Activated CD4-positive, alpha-beta memory T cell treated with anti-CD3 and anti-CD28 coated beads for 36 hours (primary cell): ENCODE measurements around the gene ATP13A3. TPM values are rescaled to one million over a fixed set of nuclear protein-coding genes. Genes with fewer than 3 reads are reported as not detected.

Experiments used
- CTCF ChIA-PET: fragments of 350-600 bp; sonication (Branson Sonifier 250); formaldehyde crosslinking; loops from one replicate; lab custom pipeline; 2021; ENCODE audit warnings: antibody characterized with exemption, inconsistent platforms; lab: Charles Lee
- POLR2A ChIA-PET: fragments of 350-600 bp; sonication (Branson Sonifier 250); formaldehyde crosslinking; loops from one replicate; lab custom pipeline; 2021; ENCODE audit warnings: antibody characterized with exemption; lab: Charles Lee
- DNase-seq: peaks from one replicate; pipeline ENCODE4 v3.0.0-alpha.2; 2020
- H3K27ac Mint-ChIP-seq: one replicate; pipeline ENCODE4 v1.8.0; 2021; ENCODE audit warnings: mixed read lengths
- H3K27me3 Mint-ChIP-seq: one replicate; pipeline ENCODE4 v1.8.0; 2021; ENCODE audit warnings: mixed read lengths
- H3K36me3 Mint-ChIP-seq: one replicate; pipeline ENCODE4 v1.8.0; 2021; ENCODE audit warnings: mixed read lengths
- H3K4me1 Mint-ChIP-seq: one replicate; pipeline ENCODE4 v1.8.0; 2021; ENCODE audit warnings: low read depth, mixed read lengths
- H3K4me3 Mint-ChIP-seq: one replicate; pipeline ENCODE4 v1.8.0; 2021; ENCODE audit warnings: mild to moderate bottlenecking, mixed read lengths
- H3K9me3 Mint-ChIP-seq: one replicate; pipeline ENCODE4 v1.8.0; 2021; ENCODE audit warnings: mixed read lengths
- intact Hi-C: fragments of 100-400 bp; cut with micrococcal nuclease; formaldehyde crosslinking; loops from one replicate; pipeline ENCODE4 v1.15.1; 2023
- total RNA-seq, 2 experiments: library from RNA; stranded (reverse); gene quantifications; one replicate each; pipeline ENCODE4 v1.2.3, GENCODE V29; 2021

ATP13A3 gene
- total RNA-seq, 2 experiments from 2014 or later, result 136 to 145 TPM

DNA sequence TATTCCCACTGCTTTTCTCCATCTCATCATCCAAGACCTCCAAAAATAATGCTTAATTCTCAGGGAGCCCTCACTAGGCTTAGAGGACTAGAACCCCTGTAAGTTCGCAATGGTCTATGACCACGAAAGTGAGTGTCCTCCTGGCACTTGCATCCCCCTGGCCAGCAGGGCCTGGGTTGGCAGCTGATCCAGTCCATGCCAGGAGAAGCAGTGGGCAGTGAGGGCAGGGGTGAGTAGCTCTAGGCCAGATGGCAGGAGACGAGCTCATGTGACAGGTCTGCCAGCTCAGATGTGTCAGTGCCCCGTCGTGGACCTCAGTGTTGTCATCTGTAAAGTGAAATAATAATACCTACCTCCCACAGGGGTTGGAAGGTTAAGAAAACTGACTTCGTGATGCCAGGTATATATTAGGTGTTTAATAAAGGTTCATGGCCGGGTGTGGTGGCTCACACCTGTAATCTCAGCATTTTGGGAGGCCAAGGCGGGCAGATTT is 98.8 kb downstream of the ATP13A3 start:
- ChIA-PET POLR2A (no interaction called here), CTCF (interaction anchor here (0.6 to 1.0 kb wide), 2 partner anchors 9 to 56 kb away, joined by 3 read pairs; no protein-coding TSS in a partner anchor)
- Mint-ChIP-seq H3K4me1 (no peaks in the 10 kb centered on the region), H3K9me3 (peaks cover 7% of the 10 kb centered on the region), H3K27ac (no peak overlapping the region), H3K27me3 (peaks cover 9% of the 10 kb centered on the region), H3K36me3 (peaks cover 2% of the 10 kb centered on the region), H3K4me3 (no peak overlapping the region)
- DNase-seq, result no peak
- intact Hi-C loops, result no loop called here

DNA sequence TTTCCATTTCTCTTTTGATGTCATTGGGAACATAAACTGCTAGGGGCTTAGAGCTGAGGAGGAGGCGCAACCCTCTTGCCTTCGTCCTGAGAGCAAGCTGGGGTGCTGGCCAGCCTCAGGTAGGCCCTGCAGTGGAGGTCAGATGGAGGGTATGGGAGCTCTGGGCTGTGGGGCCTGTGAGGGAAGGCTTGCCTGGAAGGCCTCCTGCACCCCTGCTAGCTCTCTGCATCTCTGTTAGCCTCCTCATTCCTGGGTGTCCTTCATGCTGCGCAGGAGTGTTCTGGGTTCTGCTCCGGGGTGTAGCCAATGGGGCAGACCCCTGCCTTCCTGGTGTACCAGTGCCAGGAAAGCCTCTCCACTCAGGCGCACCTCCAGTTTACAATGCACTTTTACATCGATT is 99.5 kb downstream of the ATP13A3 start:
- Mint-ChIP-seq H3K36me3 (peaks cover 2% of the 10 kb centered on the region), H3K27me3 (peaks cover 6% of the 10 kb centered on the region), H3K4me3 (no peak overlapping the region), H3K4me1 (no peaks in the 10 kb centered on the region), H3K27ac (no peak overlapping the region), H3K9me3 (peaks cover 7% of the 10 kb centered on the region)
- no peak for DNase-seq
- POLR2A ChIA-PET, result no interaction called here
- CTCF ChIA-PET, result interaction anchor here (1.0 to 2.2 kb wide), 2 partner anchors 9 to 53 kb away, joined by 3 to 6 read pairs; no protein-coding TSS in a partner anchor
- intact Hi-C loops, result no loop called here

DNA sequence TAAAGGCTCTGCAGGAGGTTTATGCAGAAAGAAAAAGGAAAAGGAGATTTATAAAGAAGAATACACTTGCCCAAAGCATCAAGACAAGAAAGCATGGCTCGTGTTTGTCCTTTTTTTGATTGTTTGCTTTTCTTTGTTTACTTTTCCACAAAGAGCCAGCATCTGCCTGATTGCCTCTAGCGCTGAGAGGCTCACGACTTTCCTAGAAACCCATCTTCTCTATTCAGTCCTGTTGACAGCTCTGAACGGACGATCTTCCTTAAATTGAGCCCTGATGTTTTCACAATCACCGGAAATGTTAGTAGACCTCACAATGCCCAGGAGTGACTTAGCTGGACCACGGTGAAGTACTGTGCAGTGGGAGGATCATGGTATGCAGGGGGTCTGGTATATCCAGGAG is 100.2 kb downstream of the ATP13A3 start:
- Mint-ChIP-seq H3K4me1 (no peaks in the 10 kb centered on the region), H3K4me3 (no peak overlapping the region), H3K27me3 (peaks cover 6% of the 10 kb centered on the region), H3K36me3 (peaks cover 2% of the 10 kb centered on the region), H3K9me3 (peaks cover 7% of the 10 kb centered on the region), H3K27ac (no peak overlapping the region)
- ChIA-PET CTCF (interaction anchor here (1.3 to 2.2 kb wide), 2 partner anchors 12 to 53 kb away, joined by 3 to 6 read pairs; no protein-coding TSS in a partner anchor), POLR2A (no interaction called here)
- no peak for DNase-seq
- intact Hi-C loops, result no loop called here

DNA sequence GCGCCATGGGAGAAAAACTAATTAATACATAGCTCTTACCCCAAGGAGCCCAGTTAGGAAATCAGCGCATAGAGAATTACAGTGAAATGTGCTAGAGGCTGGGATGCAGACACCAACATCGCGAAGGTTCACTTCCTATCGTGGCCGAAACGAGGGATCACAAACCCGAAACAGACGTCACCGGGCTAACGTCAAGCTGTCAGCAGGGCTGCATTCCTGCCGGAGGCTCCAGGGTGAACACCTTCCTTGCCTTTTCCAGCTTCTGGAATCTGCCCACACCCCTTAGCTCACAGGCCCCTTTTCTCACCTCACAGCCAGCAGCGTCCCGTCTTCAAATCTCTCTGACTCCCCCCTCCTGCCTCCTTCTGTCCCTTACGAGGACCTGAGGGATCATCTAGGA is 100.7 kb downstream of the ATP13A3 start:
- H3K9me3 Mint-ChIP-seq, result peaks cover 7% of the 10 kb centered on the region
- intact Hi-C loops, result no loop called here

DNA sequence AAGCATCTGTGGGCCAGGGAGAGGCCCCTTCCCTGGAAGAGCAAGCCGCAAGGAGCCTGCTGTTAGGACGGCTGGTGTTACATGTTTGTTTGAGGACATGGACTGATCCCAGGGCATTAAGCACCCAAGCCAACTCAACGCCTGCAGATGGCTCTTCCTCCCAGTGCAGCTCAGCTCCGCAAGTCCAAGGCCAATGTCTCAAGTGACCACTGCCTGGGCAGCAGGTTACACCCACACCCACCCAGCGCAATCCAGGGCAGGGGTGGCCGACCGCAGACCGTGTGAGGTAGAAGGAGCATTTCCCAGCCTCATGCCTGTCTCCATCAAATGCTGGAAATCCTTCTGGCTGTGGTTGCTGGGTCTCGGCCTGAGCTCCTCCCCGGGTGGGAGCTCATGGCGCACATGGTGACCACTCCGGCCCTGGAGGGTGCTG is 102.2 kb downstream of the ATP13A3 start:
- intact Hi-C loops, result no loop called here
- no peak for DNase-seq
- H3K27me3 Mint-ChIP-seq, result peaks cover 3% of the 10 kb centered on the region
- H3K4me3 Mint-ChIP-seq, result no peak overlapping the region
- H3K9me3 Mint-ChIP-seq, result no peaks in the 10 kb centered on the region
- ChIA-PET CTCF (interaction anchor here (1.2 kb wide), 1 partner anchor 41 kb away, joined by 7 read pairs; no protein-coding TSS in a partner anchor), POLR2A (no interaction called here)
- H3K36me3 Mint-ChIP-seq, result peaks cover 2% of the 10 kb centered on the region
- H3K27ac Mint-ChIP-seq, result no peak overlapping the region
- no peaks in the 10 kb centered on the region for H3K4me1 Mint-ChIP-seq

More for the DNA sequence above, 100.7 kb downstream of the ATP13A3 start:
- DNase-seq, result no peak
- ChIA-PET POLR2A (no interaction called here), CTCF (interaction anchor here (1.0 to 2.2 kb wide), 3 partner anchors 11 to 52 kb away, joined by 3 to 6 read pairs (median 3); no protein-coding TSS in a partner anchor)
- no peak overlapping the region for H3K27ac Mint-ChIP-seq
- peaks cover 6% of the 10 kb centered on the region for H3K27me3 Mint-ChIP-seq
- no peaks in the 10 kb centered on the region for H3K4me1 Mint-ChIP-seq
- no peak overlapping the region for H3K4me3 Mint-ChIP-seq
- H3K36me3 Mint-ChIP-seq, result peaks cover 2% of the 10 kb centered on the region

DNA sequence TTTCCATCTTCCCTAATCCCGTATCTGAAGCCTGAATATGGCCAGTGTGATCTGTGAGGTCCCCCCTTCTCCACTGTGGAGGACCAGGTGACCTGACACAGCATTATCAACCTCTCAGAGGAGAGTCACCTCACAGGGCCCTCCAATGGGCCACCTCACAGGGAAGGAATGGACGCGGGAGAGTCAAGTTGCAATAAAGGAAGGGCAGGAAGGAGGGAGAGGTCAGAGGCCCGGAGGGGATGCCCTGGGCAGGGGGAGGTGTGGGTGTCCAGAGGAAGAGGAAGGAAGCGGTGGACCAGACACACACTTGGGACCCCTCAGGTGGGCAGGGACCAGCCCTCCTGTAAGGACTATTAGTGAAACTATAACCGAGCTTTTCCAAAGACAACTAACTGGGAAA is 102.6 kb downstream of the ATP13A3 start:
- POLR2A ChIA-PET, result no interaction called here
- Mint-ChIP-seq H3K4me3 (no peak overlapping the region), H3K27ac (no peak overlapping the region), H3K27me3 (peaks cover 3% of the 10 kb centered on the region), H3K9me3 (no peaks in the 10 kb centered on the region), H3K4me1 (no peaks in the 10 kb centered on the region), H3K36me3 (no peaks in the 10 kb centered on the region)
- no peak for DNase-seq
- CTCF ChIA-PET, result interaction anchor here (1.2 kb wide), 1 partner anchor 40 kb away, joined by 7 read pairs; no protein-coding TSS in a partner anchor
- intact Hi-C loops, result no loop called here

DNA sequence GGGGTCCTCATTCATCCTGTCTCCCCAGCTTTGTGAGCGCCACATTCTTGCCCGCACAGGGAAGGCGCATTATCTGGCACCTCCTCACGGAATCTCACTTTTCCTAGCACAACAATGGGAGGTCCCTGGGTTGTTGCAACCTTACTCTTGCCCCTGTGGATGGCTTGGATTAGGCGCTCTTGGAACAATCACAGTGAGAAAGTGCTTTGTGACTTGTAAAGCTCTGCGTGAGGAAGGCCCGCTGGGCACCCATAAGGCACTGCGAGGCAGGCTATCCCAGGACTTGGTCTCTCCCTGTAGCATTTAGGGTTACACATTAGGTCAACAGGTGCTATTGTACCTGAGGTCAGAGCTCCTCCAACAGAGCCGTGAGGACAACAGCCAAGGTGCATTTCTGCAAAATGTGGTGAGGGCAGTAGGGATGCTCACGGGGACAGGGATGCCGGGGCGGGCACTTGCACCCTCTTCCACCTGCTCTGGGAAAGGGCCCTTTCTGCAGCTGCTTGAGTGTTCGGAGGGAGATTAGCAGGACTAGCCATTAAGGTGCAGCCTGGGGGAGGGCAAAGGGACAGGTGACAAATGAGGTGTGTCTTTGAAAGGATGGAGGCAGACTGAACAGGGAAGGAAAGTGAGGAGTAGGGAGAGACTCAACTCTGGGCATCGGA is 103.4 kb downstream of the ATP13A3 start:
- H3K27ac Mint-ChIP-seq, result no peak overlapping the region
- H3K4me1 Mint-ChIP-seq, result no peaks in the 10 kb centered on the region
- ChIA-PET CTCF (no interaction called here), POLR2A (no interaction called here)
- H3K4me3 Mint-ChIP-seq, result no peak overlapping the region
- peaks cover 7% of the 10 kb centered on the region for H3K27me3 Mint-ChIP-seq
- intact Hi-C loops, result no loop called here
- H3K9me3 Mint-ChIP-seq, result no peaks in the 10 kb centered on the region
- no peaks in the 10 kb centered on the region for H3K36me3 Mint-ChIP-seq
- no peak for DNase-seq

DNA sequence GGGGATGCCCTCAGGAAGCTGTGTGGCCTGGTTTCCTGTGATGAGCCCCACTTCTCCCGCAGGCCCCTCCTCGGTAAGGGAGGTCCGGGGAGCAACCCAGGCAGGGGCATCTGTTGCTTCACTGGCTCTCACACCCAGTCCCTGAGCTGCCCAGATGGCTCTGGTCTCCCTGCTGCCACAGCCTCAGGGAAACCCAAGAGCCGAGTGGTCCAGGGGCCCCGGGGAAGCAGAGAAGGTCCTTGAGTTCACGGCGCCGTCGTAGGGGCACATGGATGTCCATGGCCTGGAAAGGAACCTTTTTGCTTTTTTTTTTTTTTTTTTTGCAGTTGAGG is 103.9 kb downstream of the ATP13A3 start:
- Mint-ChIP-seq H3K4me3 (no peak overlapping the region), H3K4me1 (no peaks in the 10 kb centered on the region), H3K9me3 (no peaks in the 10 kb centered on the region), H3K36me3 (no peaks in the 10 kb centered on the region), H3K27me3 (peaks cover 9% of the 10 kb centered on the region), H3K27ac (no peak overlapping the region)
- POLR2A ChIA-PET, result no interaction called here
- intact Hi-C loops, result no loop called here
- no peak for DNase-seq
- CTCF ChIA-PET, result no interaction called here

DNA sequence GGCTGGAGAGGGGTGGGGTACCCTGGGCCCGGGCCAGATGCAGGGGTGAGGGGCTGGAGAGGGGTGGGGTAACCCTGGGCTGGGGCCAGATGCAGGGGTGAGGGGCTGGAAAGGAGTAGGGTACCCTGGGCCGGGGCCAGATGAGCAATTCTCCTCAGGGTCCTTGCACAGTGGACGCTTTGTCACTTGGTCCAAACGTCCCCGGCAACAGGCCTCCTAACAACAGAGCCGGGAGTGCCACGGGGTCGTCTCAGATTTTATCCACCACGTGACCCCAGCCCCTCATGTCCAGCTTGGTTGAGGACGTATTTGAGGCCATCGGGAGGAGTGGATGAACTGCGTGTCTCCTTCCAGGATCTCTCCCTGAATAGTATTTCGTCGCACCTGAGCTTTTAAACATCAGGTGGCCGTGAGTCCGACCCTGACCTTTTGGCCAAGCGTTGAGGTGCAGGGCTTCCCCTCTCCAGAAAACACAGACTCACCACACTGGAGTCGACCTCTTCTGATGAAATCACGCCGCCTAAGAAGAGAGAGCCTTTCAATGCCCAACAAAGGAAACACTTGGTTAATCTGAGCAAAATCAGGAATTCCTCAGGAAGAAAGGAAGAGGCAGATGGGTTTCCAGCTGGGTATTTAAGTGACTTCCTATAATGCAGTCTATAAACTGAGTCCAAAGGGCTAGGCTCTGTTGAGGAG is 104.5 kb downstream of the ATP13A3 start:
- H3K27me3 Mint-ChIP-seq, result peaks cover 7% of the 10 kb centered on the region
- intact Hi-C loops, result no loop called here
- no peaks in the 10 kb centered on the region for H3K4me1 Mint-ChIP-seq
- no peaks in the 10 kb centered on the region for H3K36me3 Mint-ChIP-seq
- CTCF ChIA-PET, result no interaction called here
- DNase-seq, result no peak
- H3K27ac Mint-ChIP-seq, result no peak overlapping the region
- POLR2A ChIA-PET, result no interaction called here
- H3K9me3 Mint-ChIP-seq, result no peaks in the 10 kb centered on the region
- no peak overlapping the region for H3K4me3 Mint-ChIP-seq

DNA sequence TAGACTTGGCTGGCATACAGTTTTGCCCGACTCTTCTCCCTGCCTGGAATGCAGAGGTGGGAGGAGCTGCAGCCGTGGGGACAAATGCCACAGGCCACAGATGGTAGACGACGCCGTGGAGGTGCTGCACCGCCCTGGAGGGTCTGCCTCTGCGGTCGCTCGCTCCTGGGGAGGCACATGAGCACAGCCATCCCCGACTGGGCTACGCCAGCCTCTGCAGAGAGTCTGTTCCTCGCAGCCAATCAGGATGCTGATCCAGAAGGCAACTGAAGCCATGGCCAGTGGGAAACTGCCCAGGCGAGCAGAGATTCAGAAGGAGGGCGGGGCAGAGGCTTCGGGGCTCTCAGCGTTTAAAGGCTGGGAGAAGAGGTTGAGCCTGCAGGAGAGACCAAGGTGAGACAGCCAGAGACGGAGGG is 105.3 kb downstream of the ATP13A3 start:
- Mint-ChIP-seq H3K9me3 (no peaks in the 10 kb centered on the region), H3K27me3 (peaks cover 7% of the 10 kb centered on the region), H3K4me1 (no peaks in the 10 kb centered on the region), H3K27ac (no peak overlapping the region), H3K36me3 (no peaks in the 10 kb centered on the region), H3K4me3 (no peak overlapping the region)
- POLR2A ChIA-PET, result no interaction called here
- intact Hi-C loops, result no loop called here
- no peak for DNase-seq
- CTCF ChIA-PET, result no interaction called here

DNA sequence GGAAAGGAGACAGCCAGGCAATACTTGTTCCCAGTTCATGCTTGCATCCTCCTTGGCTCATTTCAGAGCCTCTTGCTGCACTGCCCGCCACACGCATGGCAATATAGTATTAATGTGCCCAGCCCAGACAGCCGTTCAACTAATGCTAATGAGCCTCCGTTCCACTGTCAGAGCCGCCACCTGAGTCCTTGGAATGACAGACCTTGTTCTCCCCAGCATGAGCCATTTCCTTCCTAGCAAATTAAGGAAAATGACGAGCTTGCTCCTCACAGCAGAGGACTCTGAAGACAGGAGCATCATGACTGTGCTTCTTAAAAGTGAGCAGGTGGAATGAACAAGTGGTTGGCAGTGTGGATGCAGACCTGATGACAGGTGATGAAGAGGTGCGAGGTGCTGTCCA is 106.5 kb downstream of the ATP13A3 start:
- no peak overlapping the region for H3K27ac Mint-ChIP-seq
- H3K36me3 Mint-ChIP-seq, result no peaks in the 10 kb centered on the region
- no peaks in the 10 kb centered on the region for H3K4me1 Mint-ChIP-seq
- no peak overlapping the region for H3K4me3 Mint-ChIP-seq
- ChIA-PET POLR2A (no interaction called here), CTCF (no interaction called here)
- no peaks in the 10 kb centered on the region for H3K9me3 Mint-ChIP-seq
- peaks cover 10% of the 10 kb centered on the region for H3K27me3 Mint-ChIP-seq
- intact Hi-C loops, result no loop called here
- DNase-seq, result no peak

DNA sequence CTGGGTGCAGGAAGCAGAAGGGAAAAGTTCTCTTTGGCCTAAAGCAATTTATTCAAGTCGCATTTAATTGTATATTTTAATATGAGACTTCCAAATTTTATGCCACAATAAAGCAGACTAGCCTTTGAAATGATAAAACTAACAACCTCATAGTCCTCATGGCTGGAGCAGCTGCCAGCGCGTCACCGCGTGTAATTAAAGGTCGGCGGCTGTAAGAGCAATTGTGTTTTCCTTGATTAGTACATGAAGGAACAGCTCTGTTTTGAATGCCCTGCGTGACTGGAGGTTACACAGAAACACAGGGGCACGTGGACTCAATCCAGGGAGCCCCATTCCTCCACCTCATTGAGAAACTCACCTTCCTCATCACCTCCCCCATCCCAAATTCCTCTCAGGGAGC is 107.2 kb downstream of the ATP13A3 start:
- ChIA-PET POLR2A (interaction anchor here (0.6 kb wide), 1 partner anchor 368 kb away, joined by 3 read pairs; no protein-coding TSS in a partner anchor), CTCF (interaction anchor here (1.1 kb wide), 1 partner anchor 36 kb away, joined by 3 read pairs; no protein-coding TSS in a partner anchor)
- H3K27ac Mint-ChIP-seq, result no peak overlapping the region
- intact Hi-C loops, result no loop called here
- no peaks in the 10 kb centered on the region for H3K4me1 Mint-ChIP-seq
- no peak overlapping the region for H3K4me3 Mint-ChIP-seq
- no peaks in the 10 kb centered on the region for H3K9me3 Mint-ChIP-seq
- no peak for DNase-seq
- H3K36me3 Mint-ChIP-seq, result no peaks in the 10 kb centered on the region
- H3K27me3 Mint-ChIP-seq, result peaks cover 12% of the 10 kb centered on the region
